Thyroid gland (tissue), 4 donors: ENCODE results near the gene USP11.

Experiments
- POLR2A ChIP-seq, 2 donors: fragments of 450-650 bp; IDR thresholded peaks; one replicate each; pipeline ENCODE4 v1.6.1; 2017; ENCODE audit warnings: antibody characterized with exemption in 2 of 2, mild to moderate bottlenecking in 2 of 2, moderate library complexity in 1 of 2
- TF ChIP-seq, protein P1 (sequence below), 6 experiments: fragments of 200-600 bp in 3 of 6; fragments of 450-650 bp in 3 of 6; sonication (generic) in 3 of 6; IDR thresholded peaks; one replicate each; pipeline ENCODE4 v1.5.1; 2016 to 2019; ENCODE audit warnings: antibody characterized with exemption in 6 of 6, mild to moderate bottlenecking in 2 of 6, inconsistent platforms in 1 of 6, moderate library complexity in 1 of 6

- no peak for TF ChIP-seq POLR2A (IDR thresholded peaks at IDR 0.05)
- TF ChIP-seq, protein P1, sequence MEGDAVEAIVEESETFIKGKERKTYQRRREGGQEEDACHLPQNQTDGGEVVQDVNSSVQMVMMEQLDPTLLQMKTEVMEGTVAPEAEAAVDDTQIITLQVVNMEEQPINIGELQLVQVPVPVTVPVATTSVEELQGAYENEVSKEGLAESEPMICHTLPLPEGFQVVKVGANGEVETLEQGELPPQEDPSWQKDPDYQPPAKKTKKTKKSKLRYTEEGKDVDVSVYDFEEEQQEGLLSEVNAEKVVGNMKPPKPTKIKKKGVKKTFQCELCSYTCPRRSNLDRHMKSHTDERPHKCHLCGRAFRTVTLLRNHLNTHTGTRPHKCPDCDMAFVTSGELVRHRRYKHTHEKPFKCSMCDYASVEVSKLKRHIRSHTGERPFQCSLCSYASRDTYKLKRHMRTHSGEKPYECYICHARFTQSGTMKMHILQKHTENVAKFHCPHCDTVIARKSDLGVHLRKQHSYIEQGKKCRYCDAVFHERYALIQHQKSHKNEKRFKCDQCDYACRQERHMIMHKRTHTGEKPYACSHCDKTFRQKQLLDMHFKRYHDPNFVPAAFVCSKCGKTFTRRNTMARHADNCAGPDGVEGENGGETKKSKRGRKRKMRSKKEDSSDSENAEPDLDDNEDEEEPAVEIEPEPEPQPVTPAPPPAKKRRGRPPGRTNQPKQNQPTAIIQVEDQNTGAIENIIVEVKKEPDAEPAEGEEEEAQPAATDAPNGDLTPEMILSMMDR (IDR thresholded peaks at IDR 0.05) = no peak
Measured at GRCh38 chrX:47199286-47199685, 33.5 kb upstream of the USP11 start.
